Lower leg skin (tissue), 4 donors: Measurements from ENCODE around the gene TNIK. TPM values are rescaled to one million over a fixed set of nuclear protein-coding genes. Genes with fewer than 3 reads are reported as not detected.

ENCODE experiments used
- DNase-seq, 2 donors: peaks; one replicate each; pipeline ENCODE4 v3.0.0-alpha.2; 2019; ENCODE audit warnings: low spot score in 2 of 2
- H3K4me3 ChIP-seq: fragments of 200-600 bp; sonication (generic); 2 replicates; pipeline ENCODE4 v1.5.1; 2017; ENCODE audit warnings: mild to moderate bottlenecking, low read depth; ENCODE audit not compliant: poor library complexity, severe bottlenecking
- POLR2A ChIP-seq, 2 donors: fragments of 450-650 bp; IDR thresholded peaks; one replicate each; pipeline ENCODE4 v1.6.1; 2016 to 2017; ENCODE audit warnings: antibody characterized with exemption in 2 of 2, mild to moderate bottlenecking in 1 of 2, moderate library complexity in 1 of 2
- WGBS, 2 donors: methylation state at CpG; one replicate each; pipeline ENCODE4 v1.1.5; 2018; 5-methylcytosine and 5-hydroxymethylcytosine counted together
- intact Hi-C: fragments of 100-400 bp; cut with DNase I; formaldehyde crosslinking; loops from one replicate; pipeline ENCODE4 v1.15.0; 2023; ENCODE audit warnings: low total_unique reads
- total RNA-seq, 4 donors: library from RNA; depleted of rRNA; stranded (reverse); fragments of >200 nt; gene quantifications; one replicate each; pipeline ENCODE4 v1.1.0, GENCODE V29; 2016
- TF ChIP-seq, protein P1 (sequence below), 3 donors: fragments of 450-650 bp; IDR thresholded peaks; one replicate each; pipeline ENCODE4 v1.5.1; 2016; ENCODE audit warnings: antibody characterized with exemption in 3 of 3, mild to moderate bottlenecking in 3 of 3, moderate library complexity in 2 of 3

The TNIK gene
- total RNA-seq, 4 donors from 2014 or later: 0.72 to 4.7 (median 2.4) TPM

DNA sequence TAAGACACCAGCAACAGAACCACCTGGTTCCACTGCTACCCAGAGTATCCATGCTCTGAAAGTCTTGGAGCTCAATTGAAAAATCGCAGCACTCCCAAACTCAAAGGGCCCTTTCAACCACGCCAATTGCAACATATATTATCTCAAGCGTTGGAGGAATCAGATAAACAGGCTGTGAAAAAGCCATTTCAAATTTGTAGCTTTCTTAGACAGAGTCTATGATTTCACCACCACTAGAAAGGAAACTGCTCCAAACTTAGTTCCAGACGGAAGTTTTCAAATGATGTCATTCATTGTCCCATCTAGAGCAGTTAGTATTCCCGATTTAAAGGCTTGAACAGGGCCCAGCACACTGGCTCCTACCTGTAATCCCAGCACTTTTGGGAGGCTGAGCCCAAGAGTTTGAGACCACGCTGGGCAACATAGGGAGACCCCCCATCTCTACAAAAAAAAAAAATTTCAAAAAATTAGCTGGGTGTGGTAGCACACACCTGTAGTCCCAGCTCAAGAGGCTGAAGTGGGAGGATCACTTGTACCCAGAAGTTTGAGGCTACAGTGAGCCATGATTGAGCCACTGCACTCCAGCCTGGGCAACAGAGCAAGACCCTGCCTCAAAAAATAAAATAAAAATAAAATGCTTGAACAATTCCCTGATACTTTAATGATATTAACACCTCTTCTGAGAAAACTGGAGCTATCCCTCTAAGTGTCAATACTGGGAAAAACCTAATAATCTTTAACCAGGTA is 16.8 kb downstream of the TNIK start:
- no peak overlapping the region for H3K4me3 ChIP-seq
- WGBS, 2 donors: 76 to 79% methylated on average over 6 of the region's 6 CpGs
- intact Hi-C loops: no loop called here
- TF ChIP-seq POLR2A (IDR thresholded peaks at IDR 0.05): no peak
- DNase-seq: no peak

DNA sequence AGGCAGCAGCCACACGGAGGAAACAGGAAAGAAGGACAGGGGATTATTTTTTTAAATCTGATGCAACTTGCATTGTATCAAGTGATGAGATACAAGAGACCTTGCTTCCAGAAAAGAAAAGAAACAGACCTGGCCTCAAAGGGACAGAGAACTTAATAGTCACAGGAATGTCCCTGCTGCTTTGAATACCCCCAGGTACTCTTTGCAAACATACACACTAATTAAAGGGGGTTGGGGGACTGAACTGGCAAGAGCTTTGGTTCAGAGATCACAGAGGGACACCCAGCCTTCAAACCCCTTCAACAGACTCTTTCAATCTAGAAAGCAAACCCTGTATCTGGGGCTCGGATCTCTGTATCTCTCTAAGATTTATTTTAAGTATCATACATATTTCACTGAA is 18.0 kb downstream of the TNIK start:
- intact Hi-C loops: no loop called here
- 55 to 66% methylated on average over 2 of the region's 2 CpGs for WGBS, 2 donors
- TF ChIP-seq, protein P1, sequence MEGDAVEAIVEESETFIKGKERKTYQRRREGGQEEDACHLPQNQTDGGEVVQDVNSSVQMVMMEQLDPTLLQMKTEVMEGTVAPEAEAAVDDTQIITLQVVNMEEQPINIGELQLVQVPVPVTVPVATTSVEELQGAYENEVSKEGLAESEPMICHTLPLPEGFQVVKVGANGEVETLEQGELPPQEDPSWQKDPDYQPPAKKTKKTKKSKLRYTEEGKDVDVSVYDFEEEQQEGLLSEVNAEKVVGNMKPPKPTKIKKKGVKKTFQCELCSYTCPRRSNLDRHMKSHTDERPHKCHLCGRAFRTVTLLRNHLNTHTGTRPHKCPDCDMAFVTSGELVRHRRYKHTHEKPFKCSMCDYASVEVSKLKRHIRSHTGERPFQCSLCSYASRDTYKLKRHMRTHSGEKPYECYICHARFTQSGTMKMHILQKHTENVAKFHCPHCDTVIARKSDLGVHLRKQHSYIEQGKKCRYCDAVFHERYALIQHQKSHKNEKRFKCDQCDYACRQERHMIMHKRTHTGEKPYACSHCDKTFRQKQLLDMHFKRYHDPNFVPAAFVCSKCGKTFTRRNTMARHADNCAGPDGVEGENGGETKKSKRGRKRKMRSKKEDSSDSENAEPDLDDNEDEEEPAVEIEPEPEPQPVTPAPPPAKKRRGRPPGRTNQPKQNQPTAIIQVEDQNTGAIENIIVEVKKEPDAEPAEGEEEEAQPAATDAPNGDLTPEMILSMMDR (IDR thresholded peaks at IDR 0.05): no peak
- TF ChIP-seq POLR2A (IDR thresholded peaks at IDR 0.05): no peak
- no peak overlapping the region for H3K4me3 ChIP-seq
- DNase-seq: no peak

DNA sequence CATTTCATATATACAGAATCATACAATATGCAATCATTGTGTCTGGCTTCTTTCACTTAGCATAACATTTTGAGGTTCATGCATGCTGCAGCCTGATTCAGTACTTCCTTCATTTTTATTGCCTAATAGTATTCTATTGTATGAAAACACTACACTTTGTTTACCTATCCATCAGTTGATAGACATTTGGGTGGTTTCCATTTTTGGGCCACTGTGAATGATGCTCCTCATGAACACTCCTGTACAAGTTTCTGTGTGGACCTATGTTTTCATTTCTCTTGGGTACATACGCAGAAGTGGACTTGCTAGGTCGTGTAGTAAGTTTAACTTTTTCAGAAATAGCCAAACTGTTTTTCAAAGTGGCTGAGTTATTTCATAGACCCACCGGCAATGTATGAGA is 18.8 kb downstream of the TNIK start:
- no peak for DNase-seq
- 93 to 95% methylated on average over 3 of the region's 3 CpGs for WGBS, 2 donors
- TF ChIP-seq, protein P1 (IDR thresholded peaks at IDR 0.05): no peak
- no peak for TF ChIP-seq POLR2A (IDR thresholded peaks at IDR 0.05)
- no peak overlapping the region for H3K4me3 ChIP-seq
- intact Hi-C loops: no loop called here

- intact Hi-C loops: no loop called here
- no peak for DNase-seq
- H3K4me3 ChIP-seq: no peak overlapping the region
- no peak for TF ChIP-seq POLR2A (IDR thresholded peaks at IDR 0.05)
- TF ChIP-seq, protein P1 (IDR thresholded peaks at IDR 0.05): no peak
- 89 to 94% methylated on average over 2 of the region's 2 CpGs for WGBS, 2 donors
These were observed 20.2 kb downstream of the TNIK start for GRCh38 chr3:171439996-171440395.

- H3K4me3 ChIP-seq: no peak overlapping the region
- no peak for DNase-seq
- no peak for TF ChIP-seq POLR2A (IDR thresholded peaks at IDR 0.05)
- TF ChIP-seq, protein P1 (IDR thresholded peaks at IDR 0.05): no peak
- intact Hi-C loops: no loop called here
- 77% methylated on average over 3 of the region's 3 CpGs for WGBS, 2 donors
These were observed 23.0 kb downstream of the TNIK start for GRCh38 chr3:171437115-171437756.

- H3K4me3 ChIP-seq: no peak overlapping the region
- intact Hi-C loops: no loop called here
- 55% methylated on average over 3 of the region's 3 CpGs for WGBS, 2 donors
- TF ChIP-seq, protein P1 (IDR thresholded peaks at IDR 0.05): no peak
- no peak for TF ChIP-seq POLR2A (IDR thresholded peaks at IDR 0.05)
- no peak for DNase-seq
These were observed 23.8 kb downstream of the TNIK start for GRCh38 chr3:171436380-171436779.
